HG03520 (cell line): Measurements from ENCODE around the gene POMGNT1.

Experiments
- ATAC-seq: cut with Tn5 transposase; IDR thresholded peaks from one replicate; pipeline ENCODE4 v1.9.1; 2021; ENCODE audit warnings: mild to moderate bottlenecking, moderate library complexity; ENCODE audit not compliant: unreplicated experiment

The POMGNT1 gene

DNA sequence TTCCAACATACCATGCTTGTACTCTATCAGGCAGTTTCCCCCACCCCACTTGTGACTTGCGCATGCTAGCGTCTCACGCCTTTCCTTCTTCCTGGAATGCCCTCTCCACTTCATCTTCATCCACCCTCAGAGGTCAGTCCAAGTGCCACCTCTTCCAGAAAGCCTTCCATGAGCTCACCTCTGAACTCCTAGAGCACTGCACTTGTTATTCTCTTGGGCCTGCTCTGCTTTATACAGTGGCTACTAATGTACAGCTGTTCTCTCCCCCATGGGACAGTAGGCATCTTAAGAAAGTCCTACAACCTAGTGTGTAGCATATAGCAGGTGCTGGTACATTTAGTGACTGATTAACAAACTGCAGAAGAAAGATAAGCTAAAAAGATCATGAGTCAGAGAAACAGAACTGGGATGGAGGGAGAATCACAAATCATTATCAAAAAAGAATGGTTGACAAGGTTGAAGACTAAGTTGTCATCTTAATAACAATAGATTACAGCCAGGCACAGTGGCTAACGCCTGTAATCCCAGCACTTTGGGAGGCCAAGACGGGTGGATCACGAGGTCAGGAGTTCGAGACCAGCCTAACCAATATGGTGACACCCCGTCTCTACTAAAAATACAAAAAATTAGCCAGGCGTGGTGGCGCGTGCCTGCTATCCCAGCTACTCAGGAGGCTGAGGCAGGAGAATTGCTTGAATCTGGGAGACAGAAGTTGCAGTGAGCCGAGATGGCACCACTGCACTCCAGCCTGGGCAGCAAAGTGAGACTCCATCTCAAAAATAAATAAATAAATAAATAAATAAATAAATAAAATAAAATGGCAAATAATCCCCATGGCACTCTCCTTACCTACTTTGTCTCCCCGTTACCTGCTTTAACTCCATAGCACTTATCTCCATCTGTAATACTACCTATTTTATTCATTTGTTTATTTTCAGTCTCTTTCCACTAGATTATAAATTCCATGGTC, 39.6 kb downstream of the POMGNT1 start:
- ATAC-seq = no peak

DNA sequence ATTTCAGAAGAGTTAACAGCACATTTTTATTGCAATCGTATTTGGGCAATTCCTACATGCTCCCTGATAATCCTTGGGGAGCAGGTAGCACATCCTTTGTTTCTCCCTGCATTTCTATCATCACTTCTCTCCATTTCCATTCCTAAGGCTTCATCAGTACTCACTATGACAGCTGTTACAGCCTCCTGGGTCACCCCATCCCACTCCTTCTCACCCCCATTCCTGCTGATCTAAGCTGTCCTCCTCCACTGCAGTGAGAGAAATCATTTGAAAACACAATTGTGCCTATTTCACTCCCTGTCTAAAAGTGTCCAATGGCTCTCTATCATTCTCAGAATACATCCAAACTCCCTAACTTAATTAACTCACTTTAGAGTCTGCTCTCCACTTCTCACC, 40.3 kb downstream of the POMGNT1 start:
- no peak for ATAC-seq

DNA sequence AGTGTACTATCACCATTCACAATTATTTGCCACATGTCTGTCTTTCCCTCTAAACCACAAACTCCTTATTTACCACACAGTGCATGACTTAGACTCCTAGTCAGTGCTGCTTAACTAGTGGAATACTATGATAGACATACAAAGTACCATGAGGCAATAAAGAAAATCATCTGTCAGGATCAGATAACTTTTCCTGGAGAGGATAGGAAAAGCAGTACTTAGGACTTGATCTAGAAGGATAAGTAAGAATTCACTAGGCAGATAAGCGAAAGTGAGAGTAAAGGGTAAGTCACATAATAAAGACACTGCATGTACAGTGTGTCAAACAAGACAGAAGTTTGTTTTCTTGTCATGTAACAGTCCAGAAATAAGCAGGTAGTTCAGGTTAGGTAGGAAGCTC, 44.5 kb downstream of the POMGNT1 start:
- no peak for ATAC-seq

DNA sequence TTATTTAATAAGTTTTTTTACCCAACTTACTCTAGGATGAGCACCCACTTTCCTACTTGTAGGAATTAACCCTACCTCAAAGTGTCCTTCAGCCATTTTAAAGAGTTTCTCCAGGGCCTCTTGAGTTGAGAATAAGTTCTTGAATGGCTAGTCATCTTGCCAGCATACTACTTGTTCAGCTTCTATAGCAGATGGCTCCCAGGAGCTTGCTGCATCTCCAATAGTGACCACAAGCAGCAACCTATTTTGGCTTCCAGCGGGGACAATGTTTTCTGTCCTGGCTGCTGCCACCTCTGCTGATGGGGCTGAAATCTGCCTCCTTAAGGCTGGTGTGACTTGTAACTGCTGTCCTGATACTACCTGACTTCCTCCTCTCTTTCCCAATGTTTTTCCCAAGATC, 45.0 kb downstream of the POMGNT1 start:
- no peak for ATAC-seq

DNA sequence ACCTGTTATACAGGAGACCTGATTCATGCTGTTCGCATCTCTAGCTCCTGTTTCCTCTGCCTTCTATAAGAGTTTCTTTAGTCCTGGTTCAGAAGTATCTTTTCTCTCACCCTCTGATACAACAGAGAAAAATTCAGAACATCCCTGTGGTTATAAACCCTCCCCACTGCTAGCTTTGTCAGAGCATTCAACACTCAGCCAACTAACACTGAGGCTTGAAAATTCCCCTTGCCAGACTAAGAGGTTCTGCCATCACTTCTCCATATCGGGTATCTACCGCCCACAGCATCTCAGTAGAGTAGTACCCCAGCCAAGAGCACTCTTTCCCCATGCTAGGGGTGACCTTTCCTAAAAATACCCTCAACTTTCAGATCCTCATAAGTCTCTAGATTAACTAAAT, 46.2 kb downstream of the POMGNT1 start:
- ATAC-seq = no peak

DNA sequence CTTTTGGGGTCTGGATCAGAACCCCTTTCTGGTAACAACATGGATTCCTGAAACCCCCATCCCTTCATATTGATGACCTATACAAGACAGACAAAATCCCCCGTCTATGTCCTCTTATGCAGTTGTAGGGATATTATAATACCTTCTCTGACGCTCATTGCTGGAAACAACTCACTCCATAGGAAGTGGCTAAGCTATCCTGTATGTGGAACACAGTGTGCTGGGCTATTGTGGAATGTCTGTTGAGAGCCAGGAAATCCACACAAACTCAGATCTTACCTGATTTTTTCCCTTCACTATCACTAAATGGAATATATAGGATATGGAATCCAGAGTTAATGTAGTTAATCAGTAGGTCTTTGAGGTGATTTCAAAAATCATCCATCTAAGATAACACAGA, 48.1 kb downstream of the POMGNT1 start:
- ATAC-seq = no peak

DNA sequence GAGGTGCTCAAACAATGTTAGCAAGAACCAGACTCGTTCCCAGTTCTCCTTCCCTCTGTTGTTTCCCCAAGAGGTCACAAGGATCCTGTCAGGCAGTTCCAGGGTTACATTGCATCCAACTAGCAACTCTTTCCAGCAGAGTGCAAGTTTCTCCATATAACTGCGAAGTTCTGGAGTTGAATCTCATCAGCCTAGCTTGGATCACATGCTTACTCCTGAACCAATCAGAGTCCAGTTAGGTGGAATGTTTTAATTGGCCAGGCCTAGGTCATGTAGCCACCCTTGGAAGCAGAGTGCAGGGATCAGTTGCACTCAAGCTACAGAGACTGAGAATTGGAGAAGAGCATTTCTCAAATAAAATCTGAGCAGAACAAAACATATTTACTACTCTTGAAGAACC, 49.9 kb downstream of the POMGNT1 start:
- ATAC-seq = no peak
